Measurements from ENCODE around the gene ERCC4.

GRCh38 chr16:13995194-13995593, 75.2 kb downstream of the ERCC4 start:
- no peak for TF ChIP-seq ZNF26 (tag by site-specific recombination; IDR thresholded peaks at IDR 0.05)
- no peak for TF ChIP-seq REST (tag by site-specific recombination; IDR thresholded peaks at IDR 0.05)
- TF ChIP-seq ZNF561 (tag by site-specific recombination; IDR thresholded peaks at IDR 0.05; ENCODE audit: borderline replicate concordance): no peak
- TF ChIP-seq PBX3 (CRISPR knock-in tag; IDR thresholded peaks at IDR 0.05): no peak
- TF ChIP-seq ELK4 (IDR thresholded peaks at IDR 0.05; ENCODE audit: borderline replicate concordance, low read depth, low read length): no peak
- no peak for TF ChIP-seq CTCF (tag by site-specific recombination; IDR thresholded peaks at IDR 0.05)
- TF ChIP-seq ZNF274 (IDR thresholded peaks at IDR 0.05; ENCODE audit: low read length): no peak
- no peak for TF ChIP-seq ZNF274 (tag by site-specific recombination; IDR thresholded peaks at IDR 0.05; ENCODE audit: borderline replicate concordance)
- no peak for TF ChIP-seq ZSCAN16 (tag by site-specific recombination; IDR thresholded peaks at IDR 0.05)
- TF ChIP-seq ZXDB (tag by site-specific recombination; IDR thresholded peaks at IDR 0.05): no peak
- no peak for TF ChIP-seq ZNF707 (tag by site-specific recombination; IDR thresholded peaks at IDR 0.05)
